Activated T-cell treated with anti-CD3 and anti-CD28 coated beads, Interleukin-2, amount 50 U/mL, for 72 hours (primary cell): ENCODE data around the gene EEF1AKMT3. TPM values are rescaled to one million over a fixed set of nuclear protein-coding genes. Genes with fewer than 3 reads are reported as not detected.
"Not testable (repeated sequence)": the region's sequence is repeated elsewhere in the genome, so short reads cannot be mapped to it uniquely, and the experiment has no call there.

ENCODE experiments used
- ATAC-seq, 2 donors: fragments of 150-1000 bp; cut with Tn5 transposase; replicated peaks in 1 of 2; 2 replicates each; pipeline ENCODE4 v1.10.0; 2021; ENCODE audit warnings: moderate library complexity in 2 of 2, mild to moderate bottlenecking in 1 of 2
- DNase-seq, 2 donors: peaks; one replicate each; pipeline ENCODE4 v3.0.0; 2021 to 2022; ENCODE audit warnings: mixed read lengths in 1 of 2
- H3K27ac Mint-ChIP-seq: one replicate; pipeline ENCODE4 v1.8.0; 2022; ENCODE audit warnings: mild to moderate bottlenecking, moderate library complexity, mixed read lengths
- H3K27me3 Mint-ChIP-seq: one replicate; pipeline ENCODE4 v1.8.0; 2022; ENCODE audit warnings: low read depth, mixed read lengths
- H3K36me3 Mint-ChIP-seq, 2 donors: one replicate each; pipeline ENCODE4 v1.8.0; 2022; ENCODE audit warnings: mixed read lengths in 2 of 2, mild to moderate bottlenecking in 1 of 2; ENCODE audit not compliant: insufficient read depth in 2 of 2
- H3K4me1 Mint-ChIP-seq: one replicate; pipeline ENCODE4 v1.8.0; 2022; ENCODE audit warnings: low read depth, mixed read lengths
- H3K4me3 Mint-ChIP-seq, 2 donors: one replicate each; pipeline ENCODE4 v1.8.0; 2022; ENCODE audit warnings: mild to moderate bottlenecking in 2 of 2, mixed read lengths in 2 of 2, moderate library complexity in 2 of 2
- H3K9me3 Mint-ChIP-seq, 2 donors: one replicate each; pipeline ENCODE4 v1.8.0; 2022; ENCODE audit warnings: mixed read lengths in 2 of 2
- total RNA-seq, 2 donors: library from RNA; stranded (reverse); gene quantifications; one replicate each; pipeline ENCODE4 v1.2.3, GENCODE V29; 2022

The EEF1AKMT3 gene
- total RNA-seq, 2 donors from 2014 or later, result 4.9 to 6.9 TPM

GRCh38 chr12:57817261-57817989 is 45.0 kb downstream of the EEF1AKMT3 start:
- Mint-ChIP-seq H3K36me3 (no peaks in the 10 kb centered on the region), H3K4me3 (no peak overlapping the region), H3K9me3 (no peaks in the 10 kb centered on the region), H3K27ac (no peak overlapping the region), H3K4me1 (no peaks in the 10 kb centered on the region), H3K27me3 (no peaks in the 10 kb centered on the region)
- DNase-seq (no peak), ATAC-seq (no peak)

- H3K27ac Mint-ChIP-seq, H3K4me3 Mint-ChIP-seq, H3K9me3 Mint-ChIP-seq, DNase-seq, ATAC-seq, H3K36me3 Mint-ChIP-seq, H3K27me3 Mint-ChIP-seq, H3K4me1 Mint-ChIP-seq: not testable (repeated sequence)
Observed at GRCh38 chr12:57817990-57818331, 45.5 kb downstream of the EEF1AKMT3 start.

GRCh38 chr12:57820119-57820518 is 47.7 kb downstream of the EEF1AKMT3 start:
- not testable (repeated sequence) for H3K27me3 Mint-ChIP-seq, ATAC-seq, H3K36me3 Mint-ChIP-seq, H3K4me3 Mint-ChIP-seq, H3K9me3 Mint-ChIP-seq, DNase-seq, H3K27ac Mint-ChIP-seq, H3K4me1 Mint-ChIP-seq

- ATAC-seq, H3K4me3 Mint-ChIP-seq, H3K9me3 Mint-ChIP-seq, H3K27me3 Mint-ChIP-seq, DNase-seq, H3K27ac Mint-ChIP-seq, H3K36me3 Mint-ChIP-seq, H3K4me1 Mint-ChIP-seq: not testable (repeated sequence)
Observed at GRCh38 chr12:57821015-57821414, 48.6 kb downstream of the EEF1AKMT3 start.

- Mint-ChIP-seq H3K36me3 (peaks cover 2 to 4% of the 10 kb centered on the region in 2 donors), H3K9me3 (no peaks in the 10 kb centered on the region), H3K27ac (no peak overlapping the region), H3K4me3 (no peak overlapping the region), H3K27me3 (no peaks in the 10 kb centered on the region), H3K4me1 (no peaks in the 10 kb centered on the region)
- ATAC-seq (no peak), DNase-seq (no peak)
Observed at GRCh38 chr12:57821474-57822214, 49.2 kb downstream of the EEF1AKMT3 start.

- Mint-ChIP-seq H3K4me1 (no peaks in the 10 kb centered on the region), H3K4me3 (no peak overlapping the region), H3K27me3 (no peaks in the 10 kb centered on the region), H3K36me3 (peaks cover 5 to 7% of the 10 kb centered on the region in 2 donors), H3K9me3 (no peaks in the 10 kb centered on the region), H3K27ac (no peak overlapping the region)
- ATAC-seq, result no peak
- DNase-seq, result no peak
Observed at GRCh38 chr12:57822392-57823130, 50.1 kb downstream of the EEF1AKMT3 start.

GRCh38 chr12:57823131-57823907 is 50.9 kb downstream of the EEF1AKMT3 start:
- no peak overlapping the region for H3K4me3 Mint-ChIP-seq
- peaks cover 5 to 7% of the 10 kb centered on the region in 2 donors for H3K36me3 Mint-ChIP-seq
- H3K27me3 Mint-ChIP-seq, result no peaks in the 10 kb centered on the region
- no peak for DNase-seq
- ATAC-seq, result no peak
- H3K27ac Mint-ChIP-seq, result no peak overlapping the region
- no peaks in the 10 kb centered on the region for H3K9me3 Mint-ChIP-seq
- no peaks in the 10 kb centered on the region for H3K4me1 Mint-ChIP-seq

- no peaks in the 10 kb centered on the region for H3K4me1 Mint-ChIP-seq
- H3K27ac Mint-ChIP-seq, result no peak overlapping the region
- no peak for DNase-seq
- no peaks in the 10 kb centered on the region for H3K27me3 Mint-ChIP-seq
- ATAC-seq, result no peak
- H3K9me3 Mint-ChIP-seq, result no peaks in the 10 kb centered on the region
- H3K4me3 Mint-ChIP-seq, result no peak overlapping the region
- H3K36me3 Mint-ChIP-seq, result peaks cover 5 to 7% of the 10 kb centered on the region in 2 donors
Observed at GRCh38 chr12:57823908-57824640, 51.7 kb downstream of the EEF1AKMT3 start.

- H3K27me3 Mint-ChIP-seq, result no peaks in the 10 kb centered on the region
- DNase-seq, result no peak
- peaks cover 5 to 7% of the 10 kb centered on the region in 2 donors for H3K36me3 Mint-ChIP-seq
- no peaks in the 10 kb centered on the region for H3K9me3 Mint-ChIP-seq
- peaks cover 9% of the 10 kb centered on the region for H3K4me1 Mint-ChIP-seq
- no peak for ATAC-seq
- peak overlapping the region; percentile 62 for H3K27ac Mint-ChIP-seq
- H3K4me3 Mint-ChIP-seq, result no peak overlapping the region
Observed at GRCh38 chr12:57825451-57825850, 53.0 kb downstream of the EEF1AKMT3 start.

GRCh38 chr12:57826400-57826799 is 54.0 kb downstream of the EEF1AKMT3 start:
- peaks cover 16% of the 10 kb centered on the region for H3K4me1 Mint-ChIP-seq
- no peaks in the 10 kb centered on the region for H3K27me3 Mint-ChIP-seq
- no peak for ATAC-seq
- H3K27ac Mint-ChIP-seq, result no peak overlapping the region
- no peak overlapping the region for H3K4me3 Mint-ChIP-seq
- H3K9me3 Mint-ChIP-seq, result no peaks in the 10 kb centered on the region
- H3K36me3 Mint-ChIP-seq, result peaks cover 5 to 7% of the 10 kb centered on the region in 2 donors
- no peak for DNase-seq

- H3K27ac Mint-ChIP-seq, result peak overlapping the region; percentile 16
- H3K9me3 Mint-ChIP-seq, result no peaks in the 10 kb centered on the region
- H3K4me3 Mint-ChIP-seq, result no peak overlapping the region
- no peak for DNase-seq
- peaks cover 5 to 7% of the 10 kb centered on the region in 2 donors for H3K36me3 Mint-ChIP-seq
- ATAC-seq, result no peak
- H3K27me3 Mint-ChIP-seq, result no peaks in the 10 kb centered on the region
- H3K4me1 Mint-ChIP-seq, result peaks cover 22% of the 10 kb centered on the region
Observed at GRCh38 chr12:57826966-57827365, 54.6 kb downstream of the EEF1AKMT3 start.

GRCh38 chr12:57829025-57829777 is 56.8 kb downstream of the EEF1AKMT3 start:
- Mint-ChIP-seq H3K27me3 (no peaks in the 10 kb centered on the region), H3K9me3 (no peaks in the 10 kb centered on the region), H3K36me3 (peaks cover 5 to 7% of the 10 kb centered on the region in 2 donors), H3K4me3 (no peak overlapping the region), H3K27ac (peak overlapping the region; percentile 60), H3K4me1 (peaks cover 44% of the 10 kb centered on the region)
- DNase-seq (no peak), ATAC-seq (no peak)
